Hepatic stellate cell (primary cell): ENCODE measurements around the gene PPP1R12C.

Experiments used
- DNase-seq: peaks from one replicate; pipeline ENCODE4 v3.0.0; 2011; ENCODE audit warnings: low spot score

Gene PPP1R12C

GRCh38 chr19:55046975-55047622 lies 70.3 kb downstream of the PPP1R12C start:
- no peak for DNase-seq

- DNase-seq: no peak
Measured at GRCh38 chr19:55044771-55045716, 72.4 kb downstream of the PPP1R12C start.

- no peak for DNase-seq
Measured at GRCh38 chr19:55044286-55044685, 73.2 kb downstream of the PPP1R12C start.

- DNase-seq: no peak
Measured at GRCh38 chr19:55042688-55043087, 74.7 kb downstream of the PPP1R12C start.

GRCh38 chr19:55042344-55042678 lies 75.1 kb downstream of the PPP1R12C start:
- no peak for DNase-seq

- no peak for DNase-seq
Measured at GRCh38 chr19:55041627-55042343, 75.7 kb downstream of the PPP1R12C start.

GRCh38 chr19:55041244-55041626 lies 76.2 kb downstream of the PPP1R12C start:
- DNase-seq: no peak
